ENCODE data around the gene HIPK1.

DNA sequence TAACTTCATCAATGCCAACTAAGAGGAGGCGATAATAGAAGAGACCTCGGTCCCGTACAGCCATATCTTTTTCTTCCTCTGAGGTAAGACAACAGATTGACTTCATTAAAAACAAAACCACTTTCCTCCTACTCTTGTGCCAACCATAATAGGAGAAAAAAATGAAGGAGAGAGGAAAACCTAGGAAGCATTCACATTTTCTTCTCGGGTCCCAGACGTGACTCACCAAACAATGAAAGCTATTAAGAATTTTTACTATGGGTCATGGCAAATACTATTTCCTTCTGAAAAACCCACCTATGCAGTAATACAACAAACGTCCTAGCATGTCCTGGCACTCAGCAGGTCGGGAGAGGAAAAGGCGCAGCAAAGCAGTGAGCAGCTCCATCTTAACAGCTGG is 33.2 kb upstream of the HIPK1 start:
- TF ChIP-seq, protein P1, sequence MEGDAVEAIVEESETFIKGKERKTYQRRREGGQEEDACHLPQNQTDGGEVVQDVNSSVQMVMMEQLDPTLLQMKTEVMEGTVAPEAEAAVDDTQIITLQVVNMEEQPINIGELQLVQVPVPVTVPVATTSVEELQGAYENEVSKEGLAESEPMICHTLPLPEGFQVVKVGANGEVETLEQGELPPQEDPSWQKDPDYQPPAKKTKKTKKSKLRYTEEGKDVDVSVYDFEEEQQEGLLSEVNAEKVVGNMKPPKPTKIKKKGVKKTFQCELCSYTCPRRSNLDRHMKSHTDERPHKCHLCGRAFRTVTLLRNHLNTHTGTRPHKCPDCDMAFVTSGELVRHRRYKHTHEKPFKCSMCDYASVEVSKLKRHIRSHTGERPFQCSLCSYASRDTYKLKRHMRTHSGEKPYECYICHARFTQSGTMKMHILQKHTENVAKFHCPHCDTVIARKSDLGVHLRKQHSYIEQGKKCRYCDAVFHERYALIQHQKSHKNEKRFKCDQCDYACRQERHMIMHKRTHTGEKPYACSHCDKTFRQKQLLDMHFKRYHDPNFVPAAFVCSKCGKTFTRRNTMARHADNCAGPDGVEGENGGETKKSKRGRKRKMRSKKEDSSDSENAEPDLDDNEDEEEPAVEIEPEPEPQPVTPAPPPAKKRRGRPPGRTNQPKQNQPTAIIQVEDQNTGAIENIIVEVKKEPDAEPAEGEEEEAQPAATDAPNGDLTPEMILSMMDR (IDR thresholded peaks at IDR 0.05), result no peak
- no peak for TF ChIP-seq EP300 (IDR thresholded peaks at IDR 0.05)

All from sigmoid colon (tissue), 4 donors.